Gastrocnemius medialis (tissue), 4 donors: ENCODE data around the gene CLEC17A. TPM values are rescaled to one million over a fixed set of nuclear protein-coding genes. Genes with fewer than 3 reads are reported as not detected.

ENCODE experiments used
- ATAC-seq, 2 donors: fragments of 150-250 bp; one replicate each; pipeline ENCODE4 v1.9.1; 2016
- DNase-seq, 2 donors: peaks; one replicate each; pipeline ENCODE4 v3.0.0-alpha.2; 2019
- H3K27ac ChIP-seq, 4 donors: fragments of 200-600 bp; sonication (generic); 1 replicate in 1 of 4; 2 replicates in 3 of 4; pipeline ENCODE4 v1.5.1; 2016 to 2018; ENCODE audit warnings: mild to moderate bottlenecking in 2 of 4, moderate library complexity in 1 of 4
- H3K27me3 ChIP-seq, 3 donors: fragments of 200-600 bp; sonication (generic) in 2 of 3; 1 replicate in 1 of 3; 2 replicates in 2 of 3; pipeline versions ENCODE4 v1.5.1 to v1.6.0; 2016 to 2019; ENCODE audit warnings: mild to moderate bottlenecking in 1 of 3, moderate library complexity in 1 of 3
- H3K36me3 ChIP-seq, 2 donors: fragments of 200-600 bp; sonication (generic) in 1 of 2; one replicate each; pipeline ENCODE4 v1.5.1; 2017 to 2018
- H3K4me1 ChIP-seq, 2 donors: fragments of 200-600 bp; sonication (generic) in 1 of 2; one replicate each; pipeline ENCODE4 v1.5.1; 2016 to 2017; ENCODE audit warnings: mild to moderate bottlenecking in 2 of 2
- H3K4me3 ChIP-seq, 4 donors: fragments of 200-600 bp; sonication (generic) in 3 of 4; 1 replicate in 1 of 4; 2 replicates in 3 of 4; pipeline ENCODE4 v1.5.1; 2016 to 2019; ENCODE audit warnings: mild to moderate bottlenecking in 2 of 4
- H3K9me3 ChIP-seq, 3 donors: fragments of 200-600 bp; sonication (generic) in 2 of 3; 1 replicate in 1 of 3; 2 replicates in 2 of 3; pipeline ENCODE4 v1.5.1; 2016 to 2019
- POLR2A ChIP-seq, 2 donors: fragments of 450-650 bp; IDR thresholded peaks; one replicate each; pipeline ENCODE4 v1.6.1; 2017; ENCODE audit warnings: antibody characterized with exemption in 2 of 2, mild to moderate bottlenecking in 2 of 2, moderate library complexity in 2 of 2
- in situ Hi-C, 4 donors: fragments of 200-750 bp; cut with MboI; loops; one replicate each; pipeline versions ENCODE4 v1.15.0 to v1.8.0; 2017; ENCODE audit warnings: low sequenced_read_pairs in 4 of 4
- intact Hi-C: fragments of 100-400 bp; cut with DNase I; formaldehyde crosslinking; loops from one replicate; pipeline ENCODE4 v1.15.1; 2023; ENCODE audit warnings: low total_unique reads
- total RNA-seq, 4 donors: library from RNA; depleted of rRNA; stranded (reverse); fragments of >200 nt; gene quantifications; one replicate each; pipeline versions ENCODE4 v1.1.0 to v1.2.3, GENCODE V29; 2016
- TF ChIP-seq, protein P1 (sequence below), 5 experiments: fragments of 450-650 bp in 3 of 5; fragments of 200-600 bp in 2 of 5; sonication (generic) in 2 of 5; IDR thresholded peaks in 4 of 5; conservative IDR thresholded peaks in 1 of 5; 1 replicate in 4 of 5; 2 replicates in 1 of 5; pipeline ENCODE4 v1.5.1; 2016 to 2019; ENCODE audit warnings: antibody characterized with exemption in 5 of 5, mild to moderate bottlenecking in 3 of 5, moderate library complexity in 3 of 5

CLEC17A gene
- total RNA-seq, 4 donors from 2014 or later, result not detected

DNA sequence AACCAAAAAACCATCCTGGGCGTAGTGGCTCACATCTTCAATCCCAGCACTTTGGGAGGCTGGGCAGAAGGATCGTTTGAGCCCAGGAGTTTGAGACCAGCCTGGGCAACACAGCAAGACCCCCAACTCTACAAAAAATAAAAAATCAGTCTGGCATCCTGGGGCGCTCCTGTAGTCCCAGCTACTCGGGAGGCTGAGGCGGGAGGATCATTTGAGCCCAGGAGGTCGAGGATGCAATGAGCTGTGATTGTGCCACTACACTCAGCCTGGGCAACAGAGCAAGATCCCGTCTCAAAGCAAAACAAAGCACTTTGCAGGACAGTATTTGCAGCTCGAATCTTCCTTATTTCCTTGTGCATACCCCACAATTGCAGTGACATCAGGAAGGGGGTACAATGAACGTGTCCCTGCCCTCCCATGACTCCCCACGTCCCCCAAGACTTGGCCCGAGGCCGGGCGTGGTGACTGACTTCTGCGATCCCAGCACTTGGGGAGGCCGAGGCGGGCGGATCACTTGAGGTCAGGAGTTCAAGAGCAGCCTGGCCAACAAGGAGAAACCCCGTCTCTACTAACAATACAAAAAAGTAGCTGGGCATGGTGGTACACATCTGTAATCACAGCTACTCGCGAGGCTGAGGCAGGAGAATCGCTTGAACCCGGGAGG is 11.9 kb upstream of the CLEC17A start:
- peak overlapping the region; percentile 87 to 92 (median 92) for H3K27ac ChIP-seq
- H3K36me3 ChIP-seq, result peaks cover 0 to 3% of the 10 kb centered on the region in 2 donors
- intact Hi-C loops (no loop called here), in situ Hi-C loops (loop anchor here in 2 of 4 donors (5.0 to 10.0 kb wide), 2 partner anchors 114 to 116 kb away; no protein-coding TSS in a partner anchor)
- H3K4me3 ChIP-seq, result peak overlapping the region; percentile 89 to 100 (median 96)
- peaks cover 14 to 22% of the 10 kb centered on the region in 2 donors for H3K4me1 ChIP-seq
- ATAC-seq (no peak), DNase-seq (no peak)
- H3K27me3 ChIP-seq, result no peaks in the 10 kb centered on the region
- H3K9me3 ChIP-seq, result no peaks in the 10 kb centered on the region
- TF ChIP-seq POLR2A (IDR thresholded peaks at IDR 0.05), result no peak
- TF ChIP-seq, protein P1, sequence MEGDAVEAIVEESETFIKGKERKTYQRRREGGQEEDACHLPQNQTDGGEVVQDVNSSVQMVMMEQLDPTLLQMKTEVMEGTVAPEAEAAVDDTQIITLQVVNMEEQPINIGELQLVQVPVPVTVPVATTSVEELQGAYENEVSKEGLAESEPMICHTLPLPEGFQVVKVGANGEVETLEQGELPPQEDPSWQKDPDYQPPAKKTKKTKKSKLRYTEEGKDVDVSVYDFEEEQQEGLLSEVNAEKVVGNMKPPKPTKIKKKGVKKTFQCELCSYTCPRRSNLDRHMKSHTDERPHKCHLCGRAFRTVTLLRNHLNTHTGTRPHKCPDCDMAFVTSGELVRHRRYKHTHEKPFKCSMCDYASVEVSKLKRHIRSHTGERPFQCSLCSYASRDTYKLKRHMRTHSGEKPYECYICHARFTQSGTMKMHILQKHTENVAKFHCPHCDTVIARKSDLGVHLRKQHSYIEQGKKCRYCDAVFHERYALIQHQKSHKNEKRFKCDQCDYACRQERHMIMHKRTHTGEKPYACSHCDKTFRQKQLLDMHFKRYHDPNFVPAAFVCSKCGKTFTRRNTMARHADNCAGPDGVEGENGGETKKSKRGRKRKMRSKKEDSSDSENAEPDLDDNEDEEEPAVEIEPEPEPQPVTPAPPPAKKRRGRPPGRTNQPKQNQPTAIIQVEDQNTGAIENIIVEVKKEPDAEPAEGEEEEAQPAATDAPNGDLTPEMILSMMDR (IDR thresholded peaks at IDR 0.05 in 4 of 5, conservative IDR thresholded peaks at IDR 0.05 in 1 of 5), result no peak

DNA sequence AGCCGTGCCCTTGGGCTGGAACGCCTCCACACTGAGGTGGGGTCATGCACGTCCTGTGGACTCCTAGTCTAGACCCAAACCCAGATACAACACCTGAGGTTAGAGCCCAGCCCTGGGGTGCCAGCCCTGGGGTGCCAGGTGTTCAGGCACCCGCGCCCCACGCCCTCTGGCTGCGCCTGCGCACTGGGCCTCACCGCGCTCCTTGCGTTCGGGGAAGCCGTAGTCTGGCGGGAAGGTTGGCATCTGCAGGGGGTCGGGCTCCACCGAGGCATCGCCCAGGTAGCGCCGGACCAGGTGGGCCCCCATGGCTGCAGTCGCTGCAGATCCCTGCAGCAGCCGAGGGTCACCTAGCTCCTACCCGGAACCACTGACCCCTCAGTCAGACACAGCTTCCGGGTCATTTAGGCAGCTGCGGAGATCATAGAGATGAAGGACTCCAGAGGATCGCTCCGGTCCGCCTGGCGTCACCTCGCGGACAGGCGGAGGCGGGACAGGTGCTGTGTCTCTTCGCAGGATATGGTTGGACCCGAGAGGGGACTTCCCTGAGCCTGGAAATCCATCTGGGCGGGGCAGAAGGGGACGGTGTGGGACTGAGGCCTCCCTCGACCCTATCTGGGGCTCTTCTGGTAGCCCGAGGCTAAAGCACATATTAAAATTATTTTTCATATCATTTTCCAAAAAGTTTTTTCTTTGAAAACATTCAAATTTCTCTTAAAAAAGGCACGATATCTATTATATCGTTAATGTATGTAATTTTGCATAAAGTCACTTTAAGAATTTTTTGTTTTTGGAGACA is 11.0 kb upstream of the CLEC17A start, which contains the start of gene NDUFB7:
NDUFB7 (minus strand) TSS at position 372 of the 796 bp plus-strand sequence; CDS start at position 306, 66 bp downstream.
- peaks cover 14 to 22% of the 10 kb centered on the region in 2 donors for H3K4me1 ChIP-seq
- peak; percentile 85 to 93 for DNase-seq
- intact Hi-C loops (no loop called here), in situ Hi-C loops (loop anchor here in 2 of 4 donors (5.0 to 10.0 kb wide), 2 partner anchors 113 to 115 kb away; no protein-coding TSS in a partner anchor)
- H3K27ac ChIP-seq, result peak within 1 kb of the TSS; percentile 87 to 92 (median 92)
- no peaks in the 10 kb centered on the region for H3K9me3 ChIP-seq
- H3K36me3 ChIP-seq, result no peaks in the 10 kb centered on the region
- peak; percentile 99 to 100 for ATAC-seq
- peak; percentile 49 to 73 for TF ChIP-seq POLR2A (IDR thresholded peaks at IDR 0.05)
- TF ChIP-seq, protein P1 (IDR thresholded peaks at IDR 0.05 in 4 of 5, conservative IDR thresholded peaks at IDR 0.05 in 1 of 5), result peak; percentile 47 to 85 (median 70)
- peak within 1 kb of the TSS; percentile 89 to 100 (median 96) for H3K4me3 ChIP-seq
- H3K27me3 ChIP-seq, result no peaks in the 10 kb centered on the region

DNA sequence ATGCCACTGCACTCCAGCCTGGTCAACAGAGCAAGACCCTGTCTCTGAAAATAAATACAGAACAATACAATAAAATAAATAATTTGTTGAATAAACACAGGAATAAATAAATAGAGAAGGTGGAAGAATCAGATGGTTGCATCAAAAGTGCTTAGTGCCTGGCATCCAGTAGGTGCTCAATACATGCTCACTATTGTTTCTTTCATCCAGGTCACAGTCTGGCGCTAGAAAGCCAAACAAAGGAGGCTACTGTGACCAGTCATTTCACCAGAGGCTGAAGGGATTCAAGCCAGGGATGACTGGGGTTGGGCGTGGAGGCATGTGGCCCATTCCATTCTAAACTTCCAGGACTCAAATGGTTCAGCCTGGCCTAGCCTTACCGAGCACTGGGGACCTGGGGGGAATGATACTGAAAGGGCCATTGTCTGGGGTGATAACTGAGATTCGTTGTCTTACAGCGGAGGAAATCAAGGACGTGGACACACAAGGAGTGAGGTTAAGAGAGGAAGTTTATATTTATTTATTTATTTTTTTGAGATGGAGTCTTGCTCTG is 7.4 kb upstream of the CLEC17A start:
- peaks cover 12 to 17% of the 10 kb centered on the region in 2 donors for H3K4me1 ChIP-seq
- H3K36me3 ChIP-seq, result no peaks in the 10 kb centered on the region
- intact Hi-C loops (no loop called here), in situ Hi-C loops (loop anchor here in 1 of 4 donors (10.0 kb wide), 1 partner anchor 109 kb away; no protein-coding TSS in a partner anchor)
- H3K27me3 ChIP-seq, result no peaks in the 10 kb centered on the region
- no peak for DNase-seq
- no peak overlapping the region for H3K27ac ChIP-seq
- TF ChIP-seq, protein P1 (IDR thresholded peaks at IDR 0.05 in 4 of 5, conservative IDR thresholded peaks at IDR 0.05 in 1 of 5), result no peak
- no peak for TF ChIP-seq POLR2A (IDR thresholded peaks at IDR 0.05)
- ATAC-seq, result no peak
- no peak overlapping the region for H3K4me3 ChIP-seq
- no peaks in the 10 kb centered on the region for H3K9me3 ChIP-seq

- intact Hi-C loops, result no loop called here
- in situ Hi-C loops, result loop anchor here in 1 of 4 donors (10.0 kb wide), 1 partner anchor 108 kb away; no protein-coding TSS in a partner anchor
- Histone ChIP-seq H3K4me3 (no peak overlapping the region), H3K4me1 (peaks cover 4 to 9% of the 10 kb centered on the region in 2 donors), H3K9me3 (no peaks in the 10 kb centered on the region), H3K36me3 (no peaks in the 10 kb centered on the region), H3K27ac (no peak overlapping the region), H3K27me3 (no peaks in the 10 kb centered on the region)
- no peak for TF ChIP-seq POLR2A (IDR thresholded peaks at IDR 0.05)
- TF ChIP-seq, protein P1 (IDR thresholded peaks at IDR 0.05 in 4 of 5, conservative IDR thresholded peaks at IDR 0.05 in 1 of 5), result no peak
- DNase-seq (no peak), ATAC-seq (no peak)
These were observed 6.5 kb upstream of the CLEC17A start for GRCh38 chr19:14576363-14576762.
